Endodermal cell (in vitro differentiated cells): ENCODE data around the gene AFF3. TPM values are rescaled to one million over a fixed set of nuclear protein-coding genes. Genes with fewer than 3 reads are reported as not detected.

Experiments used
- DNase-seq: peaks from one replicate; pipeline ENCODE4 v3.0.0-alpha.2; 2017
- H3K27ac ChIP-seq: 2 replicates; pipeline ENCODE4 v1.5.1; 2013; ENCODE audit warnings: mild to moderate bottlenecking, low read depth, low read length, moderate library complexity
- H3K27me3 ChIP-seq: 2 replicates; pipeline ENCODE4 v1.6.1; 2013; ENCODE audit warnings: mild to moderate bottlenecking, low read length, moderate library complexity; ENCODE audit not compliant: insufficient read depth, control insufficient read depth, poor library complexity, severe bottlenecking
- H3K36me3 ChIP-seq: 2 replicates; pipeline ENCODE4 v1.7.0; 2013; ENCODE audit warnings: mild to moderate bottlenecking, low read length, moderate library complexity; ENCODE audit not compliant: control insufficient read depth, insufficient read depth
- H3K4me1 ChIP-seq: one replicate; pipeline ENCODE4 v1.7.0; 2013; ENCODE audit warnings: low read length; ENCODE audit not compliant: control insufficient read depth, insufficient read depth
- H3K4me3 ChIP-seq: 2 replicates; pipeline ENCODE4 v1.5.1; 2013; ENCODE audit warnings: mild to moderate bottlenecking, low read length, moderate library complexity
- H3K9ac ChIP-seq: 2 replicates; pipeline ENCODE4 v1.6.1; 2013; ENCODE audit warnings: mild to moderate bottlenecking, low read length, moderate library complexity; ENCODE audit not compliant: poor library complexity, severe bottlenecking; ENCODE audit errors: extremely low read depth
- H3K9me3 ChIP-seq: 2 replicates; pipeline ENCODE4 v1.6.1; 2013; ENCODE audit warnings: mild to moderate bottlenecking, low read length, moderate library complexity; ENCODE audit not compliant: control insufficient read depth
- H3K27ac Mint-ChIP-seq: 2 replicates; pipeline ENCODE4 v1.8.0; 2020; ENCODE audit warnings: mixed read lengths
- H3K27me3 Mint-ChIP-seq: 2 replicates; pipeline ENCODE4 v1.8.0; 2021; ENCODE audit warnings: mild to moderate bottlenecking, mixed read lengths; ENCODE audit not compliant: insufficient read depth
- H3K36me3 Mint-ChIP-seq: 2 replicates; pipeline ENCODE4 v1.8.0; 2020; ENCODE audit warnings: low read depth, mixed read lengths
- H3K4me1 Mint-ChIP-seq: 2 replicates; pipeline ENCODE4 v1.8.0; 2020; ENCODE audit warnings: mixed read lengths
- H3K4me3 Mint-ChIP-seq: 2 replicates; pipeline ENCODE4 v1.8.0; 2020; ENCODE audit warnings: mild to moderate bottlenecking, moderate library complexity, mixed read lengths
- H3K9me3 Mint-ChIP-seq: 2 replicates; pipeline ENCODE4 v1.8.0; 2020; ENCODE audit warnings: mild to moderate bottlenecking, mixed read lengths
- WGBS, 2 experiments: methylation state at CpG; one replicate each; pipeline versions ENCODE4 v1.1.5 to v1.1.7; 2013; ENCODE audit warnings: missing lambda C conversion rate in 2 of 2, mixed read lengths in 1 of 2; ENCODE audit not compliant: insufficient coverage in 1 of 2, insufficient read length in 1 of 2; 5-methylcytosine and 5-hydroxymethylcytosine counted together
- total RNA-seq, 2 donors: library from RNA; stranded (reverse); fragmentation: NEBNext Ultra II Directional in 1 of 2; extraction: Animal tissue kit (Norgen Biotek cat#: 25700) in 1 of 2; gene quantifications; 2 replicates in 1 of 2; 3 replicates in 1 of 2; pipeline ENCODE4 v1.2.1, GENCODE V29; 2021
- TF ChIP-seq, protein P1 (sequence below): fragments of 200-600 bp; sonication (generic); conservative IDR thresholded peaks from 2 replicates; pipeline ENCODE4 v1.5.0; 2021; ENCODE audit warnings: antibody characterized with exemption, mild to moderate bottlenecking

Gene AFF3
- total RNA-seq, 2 donors from 2014 or later: 0.62 to 0.73 TPM

DNA sequence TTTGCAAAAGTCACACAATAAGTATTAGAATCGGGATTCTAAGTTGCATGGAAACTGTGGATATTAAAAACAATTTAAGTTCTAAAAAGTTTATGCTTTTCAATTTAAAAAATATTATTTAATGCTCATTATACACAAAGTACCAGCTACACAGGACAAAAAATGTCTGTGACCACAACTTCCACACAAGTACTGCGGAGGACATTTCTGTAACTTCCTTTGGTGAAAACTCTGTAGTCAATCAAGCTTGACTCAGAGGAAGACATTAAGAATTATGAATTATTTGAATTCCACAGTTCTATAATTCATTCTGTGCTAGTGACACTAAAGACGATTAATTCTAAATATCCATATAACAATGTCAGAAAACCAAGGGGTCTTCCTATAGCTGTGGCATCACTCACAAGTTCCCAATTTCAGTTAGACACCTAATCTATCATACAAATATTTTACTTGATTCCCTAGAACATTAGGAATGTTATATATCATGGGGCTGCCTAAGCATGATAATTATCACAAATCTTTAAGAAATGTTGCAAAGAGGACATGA is 120.5 kb downstream of the AFF3 start:
- no peak for DNase-seq
- H3K27ac Mint-ChIP-seq: no peak overlapping the region
- Histone ChIP-seq H3K9me3 (no peaks in the 10 kb centered on the region), H3K4me3 (no peak overlapping the region), H3K36me3 (no peaks in the 10 kb centered on the region), H3K4me1 (no peaks in the 10 kb centered on the region), H3K9ac (no peak overlapping the region), H3K27me3 (peaks cover 7% of the 10 kb centered on the region), H3K27ac (no peak overlapping the region)
- no peaks in the 10 kb centered on the region for H3K9me3 Mint-ChIP-seq
- no peaks in the 10 kb centered on the region for H3K36me3 Mint-ChIP-seq
- no peak overlapping the region for H3K4me3 Mint-ChIP-seq
- peaks cover under 1% of the 10 kb centered on the region for H3K4me1 Mint-ChIP-seq
- H3K27me3 Mint-ChIP-seq: peaks cover 11% of the 10 kb centered on the region
- TF ChIP-seq, protein P1, sequence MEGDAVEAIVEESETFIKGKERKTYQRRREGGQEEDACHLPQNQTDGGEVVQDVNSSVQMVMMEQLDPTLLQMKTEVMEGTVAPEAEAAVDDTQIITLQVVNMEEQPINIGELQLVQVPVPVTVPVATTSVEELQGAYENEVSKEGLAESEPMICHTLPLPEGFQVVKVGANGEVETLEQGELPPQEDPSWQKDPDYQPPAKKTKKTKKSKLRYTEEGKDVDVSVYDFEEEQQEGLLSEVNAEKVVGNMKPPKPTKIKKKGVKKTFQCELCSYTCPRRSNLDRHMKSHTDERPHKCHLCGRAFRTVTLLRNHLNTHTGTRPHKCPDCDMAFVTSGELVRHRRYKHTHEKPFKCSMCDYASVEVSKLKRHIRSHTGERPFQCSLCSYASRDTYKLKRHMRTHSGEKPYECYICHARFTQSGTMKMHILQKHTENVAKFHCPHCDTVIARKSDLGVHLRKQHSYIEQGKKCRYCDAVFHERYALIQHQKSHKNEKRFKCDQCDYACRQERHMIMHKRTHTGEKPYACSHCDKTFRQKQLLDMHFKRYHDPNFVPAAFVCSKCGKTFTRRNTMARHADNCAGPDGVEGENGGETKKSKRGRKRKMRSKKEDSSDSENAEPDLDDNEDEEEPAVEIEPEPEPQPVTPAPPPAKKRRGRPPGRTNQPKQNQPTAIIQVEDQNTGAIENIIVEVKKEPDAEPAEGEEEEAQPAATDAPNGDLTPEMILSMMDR: no peak
- WGBS, 2 experiments: 87 to 100% methylated on average over 1 to 3 of the region's 3 CpGs

- TF ChIP-seq, protein P1: no peak
- Histone ChIP-seq H3K4me3 (no peak overlapping the region), H3K9me3 (no peaks in the 10 kb centered on the region), H3K27me3 (peaks cover 7% of the 10 kb centered on the region), H3K9ac (no peak overlapping the region), H3K4me1 (no peaks in the 10 kb centered on the region), H3K27ac (no peak overlapping the region), H3K36me3 (no peaks in the 10 kb centered on the region)
- H3K4me1 Mint-ChIP-seq: no peaks in the 10 kb centered on the region
- no peak for DNase-seq
- H3K9me3 Mint-ChIP-seq: no peaks in the 10 kb centered on the region
- peaks cover 11% of the 10 kb centered on the region for H3K27me3 Mint-ChIP-seq
- no peaks in the 10 kb centered on the region for H3K36me3 Mint-ChIP-seq
- H3K27ac Mint-ChIP-seq: no peak overlapping the region
- H3K4me3 Mint-ChIP-seq: no peak overlapping the region
- 91 to 100% methylated on average over 3 to 6 of the region's 6 CpGs for WGBS, 2 experiments
These were observed 122.9 kb downstream of the AFF3 start for GRCh38 chr2:100019499-100019898.

DNA sequence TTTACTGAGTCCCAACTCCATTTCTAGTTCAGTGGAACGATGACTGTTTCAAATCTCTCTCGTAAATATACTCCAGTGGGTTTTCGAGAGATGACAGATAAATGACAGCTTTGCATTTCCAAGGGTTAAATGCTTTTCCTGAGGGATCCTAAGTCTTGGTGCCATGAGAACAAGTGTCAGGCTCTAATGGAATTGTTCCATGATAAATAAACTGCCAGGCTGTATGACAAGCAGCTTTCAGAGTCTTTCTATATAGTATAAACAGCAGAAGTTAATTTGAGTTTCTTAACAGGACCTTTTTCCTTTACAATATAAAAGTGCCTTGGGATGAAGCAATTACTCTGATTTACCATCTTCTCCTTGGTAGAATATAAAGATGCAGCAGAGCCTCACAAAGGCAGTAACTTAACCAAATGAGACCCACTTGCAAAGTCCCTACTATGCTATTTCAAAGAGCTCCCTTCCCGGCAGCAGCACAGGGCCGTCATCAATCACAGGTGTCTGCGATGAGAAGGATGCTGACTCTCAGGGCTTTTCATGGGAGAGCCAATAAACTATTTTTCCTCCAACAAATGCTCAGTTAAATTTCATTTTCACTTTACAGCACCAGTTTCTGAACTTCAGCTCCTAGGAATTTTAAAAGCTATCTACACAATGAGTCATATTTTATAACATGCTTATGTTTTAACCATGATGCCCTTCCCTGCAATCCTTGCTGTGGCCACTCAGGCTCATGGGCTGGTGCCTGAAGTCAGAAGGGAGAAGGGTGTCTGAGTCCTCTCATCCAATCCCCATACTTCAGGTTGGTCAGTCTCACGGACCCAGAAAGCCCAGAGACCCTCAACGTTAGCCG is 123.8 kb downstream of the AFF3 start:
- TF ChIP-seq, protein P1: no peak
- 92 to 93% methylated on average over 6 to 9 of the region's 9 CpGs for WGBS, 2 experiments
- Histone ChIP-seq H3K4me1 (peaks cover under 1% of the 10 kb centered on the region), H3K36me3 (no peaks in the 10 kb centered on the region), H3K9me3 (no peaks in the 10 kb centered on the region), H3K27me3 (peaks cover 7% of the 10 kb centered on the region), H3K4me3 (no peak overlapping the region), H3K27ac (peak overlapping the region; percentile 64), H3K9ac (no peak overlapping the region)
- no peak overlapping the region for H3K27ac Mint-ChIP-seq
- H3K27me3 Mint-ChIP-seq: peaks cover 11% of the 10 kb centered on the region
- H3K4me1 Mint-ChIP-seq: no peaks in the 10 kb centered on the region
- no peaks in the 10 kb centered on the region for H3K36me3 Mint-ChIP-seq
- DNase-seq: no peak
- no peak overlapping the region for H3K4me3 Mint-ChIP-seq
- H3K9me3 Mint-ChIP-seq: no peaks in the 10 kb centered on the region
